GM10248 (cell line): ENCODE data around the gene MDM1.

ENCODE experiments used
- CTCF ChIA-PET: fragments of 300-600 bp; sonication (Branson Sonifier 250); formaldehyde crosslinking; extraction: SDS; loops from one replicate; lab custom pipeline; 2021; ENCODE audit warnings: antibody characterized with exemption; lab: Yijun Ruan, JAX
- POLR2A ChIA-PET: fragments of 350-650 bp; sonication (Branson Sonifier 250); formaldehyde crosslinking; extraction: SDS; loops from one replicate; lab custom pipeline; 2020; ENCODE audit warnings: antibody characterized with exemption; lab: Yijun Ruan, JAX
- DNase-seq: peaks from one replicate; pipeline ENCODE4 v3.0.0; 2012; ENCODE audit errors: extremely low spot score
- CTCF ChIP-seq: IDR thresholded peaks from 2 replicates; pipeline ENCODE4 v1.5.1; 2012; ENCODE audit warnings: mild to moderate bottlenecking, low read depth; ENCODE audit errors: extremely low read depth, missing control alignments, control extremely low read depth

Gene MDM1

GRCh38 chr12:68341822-68342221 lies 9.7 kb upstream of the MDM1 start:
- DNase-seq: no peak
- ChIA-PET POLR2A (no interaction called here), CTCF (interaction anchor here (0.7 to 1.8 kb wide), 6 partner anchors 8 to 36 kb away, joined by 3 to 5 read pairs (median 4); no protein-coding TSS in a partner anchor)
- TF ChIP-seq CTCF: no peak

- ChIA-PET POLR2A (no interaction called here), CTCF (interaction anchor here (0.9 to 1.8 kb wide), 5 partner anchors 9 to 38 kb away, joined by 3 to 4 read pairs (median 3); no protein-coding TSS in a partner anchor)
- no peak for TF ChIP-seq CTCF
- no peak for DNase-seq
These were observed 8.5 kb upstream of the MDM1 start for GRCh38 chr12:68340404-68341270.

- ChIA-PET POLR2A (no interaction called here), CTCF (interaction anchor here (0.9 to 2.7 kb wide), 2 partner anchors 16 to 21 kb away, joined by 3 to 8 read pairs; no protein-coding TSS in a partner anchor)
- no peak for TF ChIP-seq CTCF
- no peak for DNase-seq
These were observed 4.7 kb upstream of the MDM1 start for GRCh38 chr12:68336889-68337303.

GRCh38 chr12:68335462-68335861 lies 3.3 kb upstream of the MDM1 start:
- POLR2A ChIA-PET: no interaction called here
- CTCF ChIA-PET: interaction anchor here (0.8 to 2.8 kb wide), 6 partner anchors 9 to 330 kb away, joined by 3 to 12 read pairs (median 4); no protein-coding TSS in a partner anchor
- no peak for DNase-seq
- no peak for TF ChIP-seq CTCF

- DNase-seq: peak; percentile 22
- peak; percentile 33 for TF ChIP-seq CTCF
- POLR2A ChIA-PET: no interaction called here
- CTCF ChIA-PET: interaction anchor here (1.0 to 2.8 kb wide), 6 partner anchors 8 to 293 kb away, joined by 3 to 12 read pairs (median 4); no protein-coding TSS in a partner anchor
These were observed 2.0 kb upstream of the MDM1 start for GRCh38 chr12:68334132-68334531.

- no peak for TF ChIP-seq CTCF
- CTCF ChIA-PET: interaction anchor here (1.0 to 2.8 kb wide), 9 partner anchors 9 to 292 kb away, joined by 3 to 12 read pairs (median 4); no protein-coding TSS in a partner anchor
- POLR2A ChIA-PET: no interaction called here
- no peak for DNase-seq
These were observed 817 bp upstream of the MDM1 start for GRCh38 chr12:68332728-68333630.
